GM12873 (cell line): ENCODE results near the gene NFASC.
A peak's percentile ranks its signal among the peaks of the same experiment; 100 is the strongest.

ENCODE experiments used
- TF ChIP-seq, protein P1 (sequence below): IDR thresholded peaks from 2 replicates; pipeline ENCODE4 v1.5.1; 2012; ENCODE audit warnings: low read depth, mild to moderate bottlenecking, moderate library complexity, low read length, control low read depth; ENCODE audit not compliant: insufficient read depth; ENCODE audit errors: missing control alignments

NFASC gene

DNA sequence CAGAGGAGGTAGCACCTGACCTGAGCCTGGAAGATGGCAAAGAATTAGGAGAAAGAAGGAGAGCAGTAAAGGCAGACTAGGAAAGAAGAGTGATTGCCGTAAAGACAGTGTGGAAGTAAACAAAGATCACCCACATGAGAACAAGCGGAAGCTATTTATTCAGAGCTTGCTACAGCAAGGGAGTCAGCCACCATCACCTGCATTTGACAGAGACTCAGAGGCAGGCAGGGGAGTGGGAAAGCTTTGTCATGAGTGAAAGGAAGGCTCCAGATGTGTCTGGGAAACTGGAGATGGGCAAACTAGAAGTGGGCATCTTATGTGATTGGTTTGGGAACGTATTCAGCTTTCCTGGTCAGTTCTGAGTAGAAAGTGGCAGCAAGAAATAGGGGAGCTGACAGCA is 64.5 kb downstream of the NFASC start:
- TF ChIP-seq, protein P1, sequence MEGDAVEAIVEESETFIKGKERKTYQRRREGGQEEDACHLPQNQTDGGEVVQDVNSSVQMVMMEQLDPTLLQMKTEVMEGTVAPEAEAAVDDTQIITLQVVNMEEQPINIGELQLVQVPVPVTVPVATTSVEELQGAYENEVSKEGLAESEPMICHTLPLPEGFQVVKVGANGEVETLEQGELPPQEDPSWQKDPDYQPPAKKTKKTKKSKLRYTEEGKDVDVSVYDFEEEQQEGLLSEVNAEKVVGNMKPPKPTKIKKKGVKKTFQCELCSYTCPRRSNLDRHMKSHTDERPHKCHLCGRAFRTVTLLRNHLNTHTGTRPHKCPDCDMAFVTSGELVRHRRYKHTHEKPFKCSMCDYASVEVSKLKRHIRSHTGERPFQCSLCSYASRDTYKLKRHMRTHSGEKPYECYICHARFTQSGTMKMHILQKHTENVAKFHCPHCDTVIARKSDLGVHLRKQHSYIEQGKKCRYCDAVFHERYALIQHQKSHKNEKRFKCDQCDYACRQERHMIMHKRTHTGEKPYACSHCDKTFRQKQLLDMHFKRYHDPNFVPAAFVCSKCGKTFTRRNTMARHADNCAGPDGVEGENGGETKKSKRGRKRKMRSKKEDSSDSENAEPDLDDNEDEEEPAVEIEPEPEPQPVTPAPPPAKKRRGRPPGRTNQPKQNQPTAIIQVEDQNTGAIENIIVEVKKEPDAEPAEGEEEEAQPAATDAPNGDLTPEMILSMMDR: no peak

DNA sequence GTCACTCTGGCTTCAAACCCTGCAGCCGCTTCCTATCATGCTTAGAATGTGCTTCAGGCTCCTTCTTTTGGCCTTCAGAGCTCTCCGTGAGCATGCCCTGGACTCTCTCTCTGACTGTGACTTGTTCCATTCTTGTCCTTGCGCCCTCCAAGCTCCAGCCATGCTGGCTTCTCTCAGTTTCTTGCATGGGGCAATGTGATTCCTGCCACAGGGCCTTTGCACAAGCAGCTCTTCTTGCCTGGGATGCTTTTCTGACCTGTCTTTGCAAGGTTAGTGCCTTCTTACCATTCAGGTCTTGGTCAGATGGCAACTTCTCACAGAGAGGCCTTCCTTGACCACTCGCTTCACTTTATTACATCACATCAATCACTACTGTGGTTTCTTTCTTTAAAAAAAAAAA is 66.1 kb downstream of the NFASC start:
- TF ChIP-seq, protein P1: no peak

DNA sequence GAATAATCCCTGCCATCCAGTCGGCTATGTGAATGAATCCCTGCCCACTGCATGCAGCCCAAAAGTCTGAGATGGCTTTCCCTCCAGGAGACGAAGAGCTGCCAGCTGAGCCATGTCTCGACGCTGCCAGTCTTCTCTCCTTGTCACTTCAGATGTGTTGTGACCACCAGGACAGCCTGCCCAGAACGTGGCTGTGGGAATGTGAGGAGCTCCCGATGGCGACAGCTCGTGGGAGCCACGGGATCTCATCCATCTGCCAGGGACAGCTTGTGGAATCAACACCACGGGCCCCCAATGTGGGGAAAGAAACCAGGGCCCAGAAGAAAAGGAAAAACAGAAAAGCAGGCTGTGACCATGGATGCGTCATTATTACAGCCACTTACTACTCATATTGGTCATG is 67.2 kb downstream of the NFASC start:
- TF ChIP-seq, protein P1: no peak

DNA sequence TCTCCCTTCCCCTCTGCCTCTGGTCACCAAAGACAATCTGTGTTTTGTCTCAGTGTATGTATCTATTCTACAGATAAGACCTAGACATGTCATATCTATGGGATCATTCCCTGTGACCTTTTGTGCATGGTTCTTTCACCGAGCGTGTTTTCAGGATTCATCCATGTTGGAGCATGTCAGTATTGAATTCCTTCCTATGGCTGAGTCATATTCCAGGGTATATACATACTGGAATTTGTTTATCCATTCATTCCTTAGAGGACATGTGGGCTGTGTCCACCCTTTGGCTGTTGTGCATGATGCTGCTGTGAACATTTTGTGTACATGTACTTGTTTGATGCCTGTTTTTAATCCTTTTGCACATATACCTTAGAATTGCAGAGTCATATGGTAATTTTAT is 69.9 kb downstream of the NFASC start:
- TF ChIP-seq, protein P1: no peak

DNA sequence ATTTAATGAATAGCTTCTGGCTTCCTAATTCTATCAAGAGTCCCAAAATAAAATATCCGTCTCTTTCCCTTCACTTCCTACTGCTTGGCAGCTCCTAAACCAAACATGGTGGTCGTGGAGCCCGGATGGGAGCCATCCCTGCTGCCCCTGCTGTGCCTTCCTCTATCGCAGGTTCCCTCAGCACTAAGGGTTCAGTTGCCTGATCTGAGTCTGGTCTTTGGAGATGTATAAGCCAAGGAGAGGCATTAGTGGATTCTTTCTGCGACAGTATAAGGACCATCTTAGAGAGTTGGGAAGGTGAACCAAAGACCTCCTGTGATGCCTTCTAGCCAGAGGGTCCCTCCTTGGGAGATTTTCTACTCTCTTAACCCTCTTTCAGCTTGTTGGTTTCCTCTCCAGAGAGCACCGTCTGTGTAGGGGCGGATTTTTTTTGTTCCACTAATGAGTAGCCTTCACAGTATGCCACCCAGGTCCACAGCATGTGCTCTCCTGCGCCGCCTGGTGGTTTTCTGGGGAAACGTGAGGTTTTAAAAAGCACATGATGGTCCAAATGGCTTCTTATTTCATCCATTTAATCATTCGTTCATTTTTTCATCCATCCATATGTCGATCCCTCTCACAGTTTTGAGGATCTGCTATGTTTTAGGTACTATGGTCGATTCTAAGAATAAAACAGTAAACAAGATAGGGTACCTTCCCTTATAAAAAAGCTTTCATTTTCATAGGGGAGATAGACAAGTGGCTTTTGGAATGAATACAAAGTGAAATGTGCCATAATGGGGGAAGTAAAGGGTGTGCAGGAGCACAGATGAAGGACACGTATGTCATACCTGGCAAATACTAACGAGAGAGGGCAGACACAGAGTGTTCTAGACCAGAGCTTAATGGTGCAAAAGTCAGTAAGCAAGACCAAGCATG is 71.0 kb downstream of the NFASC start:
- TF ChIP-seq, protein P1: peak; percentile 93

DNA sequence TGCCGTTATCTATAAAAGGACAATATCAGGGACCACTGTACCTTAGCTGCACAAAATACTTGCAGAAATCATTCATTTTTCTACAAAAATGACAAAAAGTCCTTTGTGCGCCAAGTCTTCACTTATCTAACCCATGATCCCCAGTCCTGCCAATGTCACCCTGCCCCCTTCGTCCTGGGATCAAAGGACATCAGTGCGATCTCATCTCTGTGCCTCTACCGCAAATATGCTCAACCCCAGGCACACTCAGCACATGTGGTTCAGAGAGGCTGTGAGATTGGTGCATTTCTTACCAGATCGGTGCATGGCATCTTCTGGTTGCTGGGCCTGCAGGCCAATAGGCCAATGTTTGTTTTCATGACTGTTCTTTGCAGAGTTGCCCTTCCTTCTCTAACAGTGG is 72.8 kb downstream of the NFASC start:
- TF ChIP-seq, protein P1: no peak

DNA sequence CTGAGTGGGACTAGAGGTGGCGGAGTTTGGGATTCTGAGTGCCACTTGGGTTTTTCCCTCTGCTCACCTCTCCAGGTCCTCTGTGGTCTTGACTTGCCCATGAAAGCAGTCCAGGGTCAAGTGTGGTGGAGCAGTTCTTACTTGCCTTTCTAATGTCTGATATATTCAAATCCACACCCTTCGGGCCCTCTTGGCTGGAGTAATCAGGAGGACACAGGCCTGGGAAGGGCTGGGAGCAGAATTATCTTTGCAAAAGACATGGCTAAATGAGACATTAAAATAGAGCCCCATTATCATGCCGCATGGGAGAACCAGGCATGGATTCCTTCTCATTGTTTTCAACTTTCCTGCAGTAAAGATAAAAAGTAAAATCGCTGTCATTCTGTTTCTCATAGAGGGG is 74.0 kb downstream of the NFASC start:
- TF ChIP-seq, protein P1: no peak
